Middle frontal gyrus (tissue), 1 donor: ENCODE results near the gene DZIP3.

Source experiments
- DNase-seq: peaks from one replicate; pipeline ENCODE4 v3.0.0-alpha.2; 2015; ENCODE audit warnings: low spot score; ENCODE audit errors: extremely low spot score

Gene DZIP3, protein sequence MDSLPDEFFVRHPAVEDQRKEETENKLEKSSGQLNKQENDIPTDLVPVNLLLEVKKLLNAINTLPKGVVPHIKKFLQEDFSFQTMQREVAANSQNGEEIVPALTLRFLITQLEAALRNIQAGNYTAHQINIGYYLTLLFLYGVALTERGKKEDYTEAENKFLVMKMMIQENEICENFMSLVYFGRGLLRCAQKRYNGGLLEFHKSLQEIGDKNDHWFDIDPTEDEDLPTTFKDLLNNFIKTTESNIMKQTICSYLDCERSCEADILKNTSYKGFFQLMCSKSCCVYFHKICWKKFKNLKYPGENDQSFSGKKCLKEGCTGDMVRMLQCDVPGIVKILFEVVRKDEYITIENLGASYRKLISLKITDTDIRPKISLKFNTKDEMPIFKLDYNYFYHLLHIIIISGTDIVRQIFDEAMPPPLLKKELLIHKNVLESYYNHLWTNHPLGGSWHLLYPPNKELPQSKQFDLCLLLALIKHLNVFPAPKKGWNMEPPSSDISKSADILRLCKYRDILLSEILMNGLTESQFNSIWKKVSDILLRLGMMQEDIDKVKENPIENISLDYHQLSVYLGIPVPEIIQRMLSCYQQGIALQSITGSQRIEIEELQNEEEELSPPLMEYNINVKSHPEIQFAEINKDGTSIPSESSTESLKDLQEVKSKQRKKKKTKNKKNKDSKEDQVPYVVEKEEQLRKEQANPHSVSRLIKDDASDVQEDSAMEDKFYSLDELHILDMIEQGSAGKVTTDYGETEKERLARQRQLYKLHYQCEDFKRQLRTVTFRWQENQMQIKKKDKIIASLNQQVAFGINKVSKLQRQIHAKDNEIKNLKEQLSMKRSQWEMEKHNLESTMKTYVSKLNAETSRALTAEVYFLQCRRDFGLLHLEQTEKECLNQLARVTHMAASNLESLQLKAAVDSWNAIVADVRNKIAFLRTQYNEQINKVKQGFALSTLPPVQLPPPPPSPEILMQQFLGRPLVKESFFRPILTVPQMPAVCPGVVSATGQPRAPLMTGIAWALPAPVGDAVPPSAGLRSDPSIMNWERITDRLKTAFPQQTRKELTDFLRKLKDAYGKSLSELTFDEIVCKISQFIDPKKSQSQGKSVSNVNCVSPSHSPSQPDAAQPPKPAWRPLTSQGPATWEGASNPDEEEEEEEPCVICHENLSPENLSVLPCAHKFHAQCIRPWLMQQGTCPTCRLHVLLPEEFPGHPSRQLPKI

DNA sequence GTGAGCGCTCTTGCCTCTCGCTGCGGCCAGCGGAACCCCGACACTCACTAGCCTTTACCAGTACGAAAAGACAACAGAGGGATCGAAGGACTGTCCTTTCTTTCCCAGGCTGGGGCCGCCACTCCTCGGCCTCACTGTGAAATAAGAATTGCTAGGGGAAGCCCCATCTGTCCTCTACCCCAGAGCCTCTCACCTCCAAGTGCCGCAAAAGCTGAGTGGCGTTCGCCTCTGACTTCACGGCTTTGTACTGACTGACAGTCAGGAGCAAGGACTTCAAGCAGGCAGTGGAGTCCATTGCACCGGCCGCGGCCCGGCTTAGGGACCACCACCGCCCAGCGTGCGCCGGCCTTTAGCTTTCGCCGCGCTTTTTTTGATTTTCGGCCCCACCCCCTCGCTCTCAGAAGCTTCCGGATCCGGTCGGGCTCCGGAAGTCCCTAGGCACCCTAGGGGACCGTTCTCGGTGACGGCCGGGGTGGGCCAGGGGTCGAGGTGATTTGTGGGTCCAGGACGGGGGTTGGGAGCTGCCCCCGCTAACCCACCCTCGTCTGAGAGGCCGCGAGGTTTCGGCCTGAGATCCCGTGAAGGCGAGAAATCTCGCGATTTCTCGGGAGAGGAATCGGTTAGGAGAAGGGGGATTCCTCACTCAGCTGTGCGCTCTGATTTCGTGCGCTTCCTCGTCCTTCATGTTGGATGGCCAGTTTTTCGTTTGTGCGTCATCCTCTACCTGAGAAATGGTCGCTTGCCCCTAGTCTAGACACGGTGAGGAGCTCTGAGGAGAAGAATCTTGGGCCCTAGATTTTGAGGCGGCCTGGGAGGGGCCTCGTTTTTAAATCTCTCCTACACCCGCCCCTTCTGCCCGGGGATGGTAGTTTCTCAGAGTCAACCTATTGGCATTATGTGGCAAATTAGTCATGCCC is at the start of gene DZIP3, which contains the start of gene CIP2A:
TSS of gene DZIP3 (plus strand) at position 642 of the 917 bp plus-strand sequence. CDS start 15,685 bp downstream, outside the sequence.
TSS of gene CIP2A (minus strand) at position 358 of the 917 bp plus-strand sequence. CDS start at position 295, 63 bp downstream.
- DNase-seq: peak; percentile 55

DNA sequence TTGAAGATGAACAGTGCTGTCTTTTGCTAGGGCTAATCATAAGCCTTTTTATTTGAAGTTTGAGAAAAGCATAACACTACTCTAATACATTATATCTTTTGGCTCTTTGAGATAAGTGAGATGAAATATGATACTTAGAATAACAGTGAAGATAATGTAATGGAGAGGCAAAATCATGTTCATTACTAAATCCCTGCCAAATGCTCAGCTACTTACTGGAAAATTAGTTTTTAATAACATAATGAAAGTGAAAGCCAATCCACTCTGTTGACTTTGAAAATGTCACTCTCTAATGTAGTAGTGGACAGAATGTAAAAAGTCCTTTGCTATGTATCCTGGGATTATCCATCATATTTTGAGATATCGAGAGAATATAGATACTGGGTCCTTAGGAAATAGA is 43.3 kb upstream of the DZIP3 start:
- DNase-seq: no peak

DNA sequence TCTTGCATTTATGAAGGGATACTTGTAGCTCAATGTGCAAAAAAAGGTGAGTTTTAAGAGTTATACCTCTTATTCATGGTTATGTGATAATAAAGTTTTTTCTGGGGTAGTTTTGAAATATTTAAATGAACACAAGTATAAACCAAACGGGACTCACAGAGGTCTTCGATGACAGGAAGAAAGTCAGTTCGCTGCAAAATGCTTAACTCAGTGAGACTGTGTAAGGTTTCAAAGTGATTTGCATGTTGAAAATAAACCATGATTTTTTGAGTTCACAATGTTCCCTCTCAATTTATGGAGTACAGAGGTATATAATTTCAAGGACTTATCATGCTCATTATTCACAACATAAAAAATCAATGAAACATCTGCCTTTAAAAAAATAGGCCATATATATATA is 42.8 kb upstream of the DZIP3 start:
- DNase-seq: no peak

DNA sequence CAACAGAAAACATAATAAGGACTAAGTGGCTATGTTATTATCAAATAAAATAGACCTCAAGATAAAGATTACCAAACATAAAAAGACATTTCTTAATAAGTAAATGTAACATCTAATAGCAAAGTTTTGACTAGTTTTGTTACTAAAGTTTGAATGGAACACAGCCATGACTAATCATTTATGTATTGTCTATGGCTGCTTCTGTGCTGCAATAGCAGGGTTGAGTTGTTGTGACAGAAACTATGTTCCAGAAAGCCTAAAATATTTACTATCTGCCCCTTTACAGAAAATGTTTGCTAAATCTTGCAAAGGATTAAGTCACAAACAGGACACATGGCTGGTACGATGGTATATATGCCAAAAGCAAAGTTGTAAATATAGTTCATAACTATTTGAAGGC is 41.2 kb upstream of the DZIP3 start:
- no peak for DNase-seq

DNA sequence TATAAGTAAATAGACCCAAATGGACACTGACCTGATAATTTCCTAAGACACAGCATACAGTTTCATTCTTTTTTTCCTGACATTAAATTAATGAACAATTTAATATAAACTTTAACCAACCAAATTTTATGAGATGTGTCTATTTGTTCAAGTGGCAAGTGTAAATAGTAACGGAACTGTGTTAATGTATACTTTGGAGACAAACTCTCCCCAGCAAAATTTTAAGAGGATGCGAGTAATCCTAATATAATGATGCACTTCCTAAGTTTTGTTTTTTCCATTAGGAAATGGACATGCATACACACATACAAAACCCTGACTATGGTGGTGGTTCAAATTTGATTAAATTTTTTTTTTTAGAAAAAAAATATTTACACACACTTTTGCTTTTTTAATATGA is 40.6 kb upstream of the DZIP3 start:
- no peak for DNase-seq

DNA sequence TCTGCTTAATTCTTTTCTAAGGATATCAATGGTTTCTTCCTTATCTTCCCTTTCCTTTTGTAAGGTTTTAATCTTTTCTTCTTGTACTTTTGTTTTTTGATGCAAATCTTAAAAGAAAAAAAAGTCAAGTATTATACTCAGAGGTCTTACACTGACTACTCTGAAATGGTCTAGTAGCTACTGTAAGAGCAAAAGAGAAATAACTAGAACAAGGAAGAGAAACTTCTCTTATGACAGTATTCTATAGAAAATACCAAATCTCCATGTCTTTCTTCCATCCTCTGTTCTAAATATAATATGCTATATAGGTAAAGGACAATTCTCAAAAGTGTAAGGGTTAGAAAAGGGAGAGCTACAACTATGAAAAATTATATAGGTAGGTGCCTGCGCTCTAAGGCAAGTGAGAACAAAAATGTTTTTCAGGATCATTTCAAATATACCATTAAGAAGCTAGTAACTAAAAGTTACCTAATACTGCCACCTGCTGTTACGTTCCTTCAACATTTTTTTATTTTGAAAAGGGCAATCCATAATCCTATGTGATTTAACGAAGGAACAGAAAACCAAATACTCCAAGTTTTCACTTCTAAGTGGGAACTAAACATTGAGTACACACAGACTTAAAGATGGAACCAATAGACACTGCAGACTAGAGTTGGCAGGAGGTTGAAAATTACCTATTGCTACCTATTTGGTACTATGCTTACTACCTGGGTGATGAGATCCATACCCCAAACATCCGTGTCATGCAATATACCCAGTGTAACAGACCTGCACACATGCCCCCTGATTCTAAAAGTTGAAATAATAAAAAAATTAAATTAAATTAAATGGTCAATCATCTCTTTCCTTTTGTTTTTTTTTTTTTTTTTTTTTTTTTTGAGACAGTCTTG is 37.0 kb upstream of the DZIP3 start:
- DNase-seq: peak; percentile 12

DNA sequence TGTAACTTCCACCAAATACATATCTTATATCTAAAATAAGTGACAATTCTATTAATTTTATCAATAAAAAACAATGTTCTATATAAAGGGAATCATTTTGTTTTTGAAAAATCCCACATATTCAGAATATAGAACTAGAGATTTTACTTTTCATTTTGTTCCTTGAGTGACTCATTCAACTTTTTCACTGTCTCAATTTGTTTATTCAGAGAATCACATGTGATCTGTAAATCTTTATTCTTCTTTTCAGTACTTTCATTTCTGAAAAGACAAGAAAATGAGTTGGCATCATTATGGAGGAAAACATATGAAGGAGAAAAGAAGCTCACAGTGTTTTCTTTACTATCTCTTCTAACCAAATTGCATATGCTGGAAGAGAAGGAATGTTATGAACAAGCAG is 35.3 kb upstream of the DZIP3 start:
- DNase-seq: no peak

DNA sequence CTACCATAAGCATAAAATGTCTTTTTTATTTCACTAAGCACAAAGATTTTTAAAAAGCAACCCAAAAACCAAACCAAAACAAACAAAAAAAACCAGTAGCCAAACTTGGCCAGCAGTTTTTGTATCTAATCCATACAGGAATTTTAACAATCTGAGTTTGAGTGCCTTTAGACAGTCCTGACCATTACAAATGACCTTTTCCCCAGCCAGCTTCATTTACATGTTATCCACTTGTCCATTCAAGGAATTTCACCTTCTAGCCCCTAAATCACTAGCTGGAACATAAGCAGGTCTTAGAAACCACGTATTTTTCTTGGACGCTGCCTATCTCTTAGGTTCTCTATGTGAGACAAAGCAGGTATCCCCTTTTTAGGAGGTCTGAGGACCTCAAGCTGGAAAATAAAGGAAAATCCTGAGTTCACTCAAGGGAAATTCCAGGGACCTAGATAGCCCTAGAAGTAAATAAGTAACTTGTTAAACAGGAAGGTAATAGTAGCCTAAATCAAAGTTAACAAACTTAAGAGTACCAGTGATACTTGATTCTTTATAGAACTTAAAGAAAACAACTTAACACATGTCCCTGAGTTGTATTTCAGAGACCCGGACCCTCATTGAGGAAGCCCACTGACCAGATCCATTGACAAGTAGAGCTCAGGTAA is 34.5 kb upstream of the DZIP3 start:
- DNase-seq: no peak

DNA sequence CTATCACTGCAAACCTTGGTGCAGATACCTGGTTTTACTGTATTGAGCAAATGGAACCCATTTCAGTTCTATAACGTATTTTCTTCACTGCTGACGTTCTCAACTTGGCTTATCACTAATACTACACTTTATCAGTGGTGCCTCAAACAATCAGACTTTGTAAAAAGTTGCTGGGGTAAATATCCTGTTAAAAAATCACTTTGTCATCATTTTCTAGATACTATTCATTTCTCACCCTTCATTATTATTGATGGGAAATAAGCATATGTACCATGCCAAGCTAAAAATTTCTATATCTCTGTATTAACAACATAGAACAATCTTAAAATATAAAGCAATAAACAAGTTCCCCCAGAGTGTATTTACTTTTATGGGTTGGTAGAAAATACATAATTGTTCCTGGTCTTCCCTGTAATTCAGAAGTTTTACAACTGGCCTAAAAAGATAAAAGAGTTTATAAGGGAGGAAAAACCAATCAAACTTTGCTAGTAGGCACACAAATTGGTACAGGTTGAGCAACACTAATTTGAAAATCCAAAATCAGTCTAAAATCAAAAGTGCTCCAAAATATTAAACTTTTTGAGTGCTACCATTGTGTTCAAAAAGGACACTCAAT is 33.4 kb upstream of the DZIP3 start:
- DNase-seq: no peak

DNA sequence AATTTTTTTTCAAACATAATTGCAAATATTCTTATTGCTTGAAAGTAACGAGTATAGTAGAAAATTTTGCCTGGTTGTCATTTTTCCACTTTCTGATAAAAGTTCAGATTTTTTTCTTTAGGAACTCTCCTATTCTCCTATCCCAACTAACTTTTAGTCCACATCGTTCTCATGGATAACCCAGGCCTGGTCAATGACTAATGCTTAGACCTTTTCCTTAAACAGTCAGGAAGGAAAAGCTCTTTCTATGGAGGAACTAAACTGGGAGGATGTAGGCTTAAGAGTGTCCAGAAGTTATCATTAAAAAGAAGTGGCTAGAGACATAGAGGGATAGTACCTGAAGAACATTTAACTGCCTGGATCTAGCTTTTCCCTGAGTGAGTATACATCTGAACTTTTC is 27.0 kb upstream of the DZIP3 start:
- DNase-seq: no peak

DNA sequence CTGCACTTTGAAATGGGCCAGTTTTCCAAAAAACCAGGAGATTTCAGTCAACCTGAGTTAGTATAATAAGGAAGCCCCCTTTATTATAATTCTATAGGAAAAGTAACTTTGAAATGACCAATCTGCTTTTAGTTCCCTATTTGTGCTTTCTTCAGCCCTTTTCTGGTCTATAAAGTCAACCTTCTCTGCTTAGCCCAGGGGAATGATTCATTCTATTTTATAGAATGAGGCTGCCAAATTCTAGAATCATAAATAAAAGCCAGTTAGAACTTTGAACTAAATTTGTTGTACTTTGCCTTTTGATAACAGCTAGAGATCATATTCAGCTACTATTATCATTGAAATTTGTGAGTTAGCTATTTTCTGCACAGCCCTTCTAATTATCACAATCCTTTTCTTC is 25.0 kb upstream of the DZIP3 start:
- no peak for DNase-seq

DNA sequence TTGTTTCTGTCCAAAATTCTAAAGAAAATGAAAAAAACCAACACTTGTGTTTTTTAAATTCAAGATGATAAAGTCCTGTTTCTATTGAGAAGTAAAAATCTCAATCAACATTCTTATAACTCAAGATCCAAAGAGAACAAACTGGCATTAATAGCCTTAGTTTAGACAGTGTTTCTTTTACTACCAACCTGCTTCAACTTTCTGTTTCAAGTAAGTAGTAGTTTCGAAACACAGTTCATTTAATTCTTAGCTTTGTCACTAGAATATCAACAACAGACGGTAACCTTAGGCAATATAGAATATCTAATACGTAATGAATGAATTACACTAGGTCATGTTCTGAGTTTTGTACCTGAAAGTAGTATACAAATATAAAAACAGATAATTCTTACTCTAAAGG is 24.0 kb upstream of the DZIP3 start:
- DNase-seq: no peak

DNA sequence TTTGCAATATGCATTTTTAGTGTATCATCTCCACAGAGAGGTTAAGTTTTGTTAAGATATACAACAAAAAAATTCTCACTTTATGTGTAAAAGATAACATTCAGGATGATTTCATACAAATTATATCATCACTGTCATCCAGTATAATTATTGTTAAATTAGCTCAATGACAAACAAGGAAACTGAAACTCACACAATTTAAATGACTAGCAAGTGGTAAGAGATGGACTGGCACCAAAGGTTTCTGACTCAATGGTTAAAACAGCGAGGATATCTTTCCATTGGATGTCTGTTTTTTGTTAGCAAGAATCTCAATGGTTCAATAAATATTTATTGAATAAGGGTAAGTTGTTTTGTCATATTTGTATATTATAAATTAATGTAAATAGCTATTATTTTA is 22.9 kb upstream of the DZIP3 start:
- no peak for DNase-seq

DNA sequence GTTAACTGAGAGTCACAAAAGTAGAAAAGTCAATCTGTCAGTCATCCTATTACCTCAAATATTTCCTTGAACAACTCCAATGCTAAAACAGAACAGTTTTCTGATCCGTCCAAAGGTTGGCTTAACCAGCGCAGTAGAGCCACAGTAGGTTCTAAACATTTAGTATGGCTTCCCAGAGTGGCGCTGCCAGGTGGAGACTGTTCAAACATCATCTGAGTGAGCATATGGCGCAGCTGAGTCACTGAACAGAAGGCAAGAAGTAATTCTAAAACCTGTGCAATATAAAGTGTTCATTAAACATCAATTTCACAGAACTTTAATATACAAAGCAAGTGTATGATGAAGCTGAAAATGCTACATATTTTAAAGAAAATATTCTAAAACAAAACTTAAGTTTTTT is 20.2 kb upstream of the DZIP3 start:
- DNase-seq: no peak

DNA sequence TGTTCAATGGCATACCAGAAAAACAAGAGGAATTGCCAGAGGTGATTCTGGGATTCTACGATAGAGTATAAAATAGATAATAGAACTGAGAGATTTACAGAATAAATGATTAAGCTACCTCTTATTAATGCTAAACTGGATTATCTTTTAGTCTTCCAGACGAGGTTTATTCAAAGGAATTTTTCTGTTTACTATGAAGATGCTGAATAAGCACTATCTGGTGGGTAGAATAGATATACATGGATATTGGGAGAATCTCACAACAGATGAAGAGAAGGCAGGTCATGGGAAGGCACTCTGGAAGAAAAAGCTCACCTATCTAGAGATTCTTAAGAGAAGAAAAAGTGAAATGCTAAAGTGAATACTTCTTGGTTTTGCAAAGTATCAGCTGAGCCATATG is 11.5 kb upstream of the DZIP3 start:
- DNase-seq: no peak

DNA sequence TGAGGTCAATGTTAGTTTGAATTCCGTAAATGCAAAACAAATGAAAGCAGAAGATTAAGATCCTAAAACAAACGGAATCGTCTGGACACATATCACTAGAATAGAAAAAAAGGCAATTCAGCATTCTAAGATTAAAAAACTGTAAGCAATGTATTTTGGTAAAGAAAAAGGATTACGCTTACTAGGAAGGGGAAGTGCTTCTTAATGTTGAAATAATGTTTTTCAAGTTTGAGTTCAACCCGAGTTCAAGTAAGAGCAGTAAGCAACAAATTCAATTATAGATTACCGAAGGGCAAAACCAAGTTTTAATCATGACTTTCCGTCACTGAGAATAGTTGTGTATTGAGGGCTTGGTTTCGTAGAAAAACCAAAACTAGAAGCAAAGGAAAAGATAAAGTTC is 921 bp upstream of the DZIP3 start:
- DNase-seq: no peak

DNA sequence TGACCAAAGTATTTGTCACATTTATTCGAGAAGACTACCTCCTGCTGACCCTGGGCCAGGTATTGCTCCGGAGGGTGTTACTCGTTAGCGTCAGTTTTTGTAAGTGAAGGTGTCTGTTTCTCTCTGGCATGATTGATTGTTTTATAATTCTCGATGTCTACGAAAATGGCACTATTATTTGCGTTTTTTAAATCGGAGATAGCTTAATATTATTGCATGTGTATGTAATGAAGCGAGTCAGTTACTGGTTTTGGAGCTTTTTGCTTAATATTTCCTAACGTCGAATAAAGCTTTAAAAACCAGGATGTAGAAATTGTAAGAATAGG is 439 bp downstream of the DZIP3 start:
- no peak for DNase-seq

DNA sequence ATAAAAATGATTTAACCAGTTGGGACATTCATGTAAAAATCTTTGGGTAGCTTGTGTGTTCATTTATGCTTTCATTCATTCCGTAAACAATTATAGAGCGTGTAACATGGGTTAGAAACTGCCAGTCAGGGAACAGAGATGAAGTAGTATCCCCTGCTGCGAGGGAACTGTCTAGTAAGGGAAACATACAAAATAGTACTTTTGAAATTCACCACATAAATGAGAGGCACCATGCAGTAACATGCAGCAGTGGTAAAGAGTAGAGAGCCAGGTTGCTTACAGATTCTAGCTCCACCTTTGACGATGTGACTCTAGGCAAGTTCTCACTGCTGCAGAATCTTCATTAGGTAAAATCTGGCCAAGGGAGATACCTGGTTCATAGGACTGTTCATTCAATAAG is 938 bp downstream of the DZIP3 start:
- DNase-seq: no peak

DNA sequence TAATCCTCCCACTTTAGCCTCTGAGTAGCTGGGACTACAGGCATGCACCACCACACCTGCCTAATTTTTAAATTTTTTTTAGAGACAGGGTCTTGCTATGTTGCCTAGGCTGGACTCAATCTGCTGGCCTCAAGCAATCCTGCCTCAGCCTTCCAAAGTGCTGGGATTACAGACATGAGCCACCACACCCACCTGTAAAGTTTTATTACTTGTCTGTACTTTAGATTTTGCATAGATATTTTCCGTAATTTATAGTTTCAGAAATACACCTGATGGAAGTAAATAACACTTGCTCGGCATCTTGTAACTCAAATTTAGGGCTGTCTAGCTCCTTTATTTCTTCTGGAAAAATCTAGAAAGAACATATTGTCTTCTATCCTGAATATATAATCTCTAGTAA is 5.8 kb downstream of the DZIP3 start:
- DNase-seq: no peak
